ENCODE data around the gene CBFA2T3. TPM values are rescaled to one million over a fixed set of nuclear protein-coding genes. Genes with fewer than 3 reads are reported as not detected.

The CBFA2T3 gene
- total RNA-seq, 1 donor from 2014 or later, result 11.5 TPM

- peak; percentile 79 for DNase-seq
Measured at GRCh38 chr16:88888461-88889387, 88.3 kb downstream of the CBFA2T3 start.

GRCh38 chr16:88888057-88888456 lies 89.0 kb downstream of the CBFA2T3 start:
- ATAC-seq, result no peak
- no peak for DNase-seq
- intact Hi-C loops (cut with micrococcal nuclease), result no loop called here

More at GRCh38 chr16:88888461-88889387, 88.3 kb downstream of the CBFA2T3 start:
- intact Hi-C loops (cut with micrococcal nuclease), result no loop called here
- peak; percentile 28 for ATAC-seq

GRCh38 chr16:88886845-88887521 lies 90.0 kb downstream of the CBFA2T3 start:
- intact Hi-C loops (cut with micrococcal nuclease), result no loop called here
- DNase-seq, result peak; percentile 94
- peak; percentile 88 for ATAC-seq

GRCh38 chr16:88886420-88886844 lies 90.6 kb downstream of the CBFA2T3 start:
- ATAC-seq (peak; percentile 6), DNase-seq (no peak)
- intact Hi-C loops (cut with micrococcal nuclease), result no loop called here

DNA sequence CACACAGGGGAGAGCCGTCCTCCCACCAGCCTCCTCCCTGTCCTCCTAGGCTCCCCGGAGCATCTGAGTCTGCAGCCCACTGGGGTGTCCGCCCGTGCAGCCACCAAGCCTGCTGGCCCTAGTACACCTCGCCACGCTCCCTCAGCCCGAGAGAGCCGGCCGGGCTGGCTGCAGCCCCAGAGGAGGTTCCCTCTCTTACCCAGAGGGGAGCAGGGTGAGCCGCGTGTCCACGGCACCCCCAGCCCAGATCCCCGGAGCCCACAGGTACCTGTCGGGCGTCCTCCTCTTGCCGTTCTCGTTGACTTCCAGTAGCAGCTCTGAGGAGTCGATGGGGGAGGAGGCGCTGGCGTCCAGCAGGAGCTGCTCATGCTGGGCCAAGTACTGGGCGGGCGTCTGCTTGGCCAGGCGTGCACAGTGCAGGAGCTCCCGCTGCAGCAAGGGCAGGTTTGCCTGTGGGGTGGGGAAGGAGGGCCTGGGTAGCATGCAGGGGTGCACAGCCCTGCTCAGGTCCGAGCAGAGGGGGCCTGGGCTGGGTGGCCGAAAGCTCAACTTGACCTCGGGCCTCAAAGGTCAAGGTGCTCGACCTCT lies 91.2 kb downstream of the CBFA2T3 start:
- intact Hi-C loops (cut with micrococcal nuclease), result no loop called here
- DNase-seq (no peak), ATAC-seq (no peak)

DNA sequence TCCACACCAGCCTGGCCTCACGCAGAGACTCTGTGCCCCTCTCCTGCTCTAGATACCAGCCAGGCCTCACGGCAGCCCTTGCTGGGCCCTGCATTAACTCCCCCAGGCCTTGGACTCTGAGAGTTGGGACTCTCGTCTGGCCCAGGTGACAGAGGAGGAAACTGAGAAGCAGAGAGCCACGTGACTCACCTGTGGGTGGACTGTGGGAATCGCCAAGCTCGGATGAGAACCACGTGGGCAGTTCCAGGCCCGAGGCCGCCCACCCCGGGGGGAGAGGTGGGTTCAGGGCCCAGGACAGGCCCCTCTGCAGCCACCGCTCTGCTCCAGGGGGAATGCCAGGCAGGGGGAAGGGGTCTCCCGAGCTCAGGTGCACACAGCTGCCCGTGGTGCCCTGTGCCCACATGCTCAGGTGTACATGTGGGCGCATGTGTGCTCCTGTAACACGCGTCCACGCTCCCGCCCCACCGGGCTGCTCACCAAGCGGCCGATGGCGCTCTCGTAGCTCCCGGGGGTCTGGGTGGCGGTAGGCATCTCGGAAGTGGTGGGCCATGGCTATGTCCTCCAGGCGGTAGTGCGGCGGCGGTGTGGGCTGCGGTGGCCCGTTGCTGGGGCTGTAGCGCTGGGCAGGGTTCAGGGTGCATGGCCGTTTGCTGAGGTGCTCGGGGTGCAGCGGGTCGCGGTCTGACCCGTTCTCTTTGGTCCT lies 92.3 kb downstream of the CBFA2T3 start:
- no peak for ATAC-seq
- no peak for DNase-seq
- intact Hi-C loops (cut with micrococcal nuclease), result no loop called here

DNA sequence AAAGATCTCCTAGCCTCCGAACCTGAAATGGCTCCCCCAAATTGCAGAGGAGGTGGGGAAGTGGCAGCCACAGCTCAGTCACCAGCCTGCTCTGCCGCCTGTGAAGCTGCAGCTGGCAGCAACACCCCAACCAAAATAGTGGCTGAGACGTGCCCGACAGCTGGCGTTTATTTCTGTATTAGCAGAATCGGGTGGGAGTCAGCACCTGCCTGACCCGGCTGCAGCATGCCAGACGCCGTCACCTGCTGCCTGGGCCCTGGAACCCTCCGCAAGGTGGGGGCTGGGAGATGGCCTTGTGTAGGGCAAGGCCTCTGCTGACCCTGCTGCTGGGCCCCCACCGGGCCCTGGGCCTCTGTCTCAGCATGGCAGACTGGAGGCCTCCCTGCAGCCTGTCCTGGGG lies 93.1 kb downstream of the CBFA2T3 start:
- DNase-seq, result no peak
- intact Hi-C loops (cut with micrococcal nuclease), result no loop called here
- no peak for ATAC-seq

DNA sequence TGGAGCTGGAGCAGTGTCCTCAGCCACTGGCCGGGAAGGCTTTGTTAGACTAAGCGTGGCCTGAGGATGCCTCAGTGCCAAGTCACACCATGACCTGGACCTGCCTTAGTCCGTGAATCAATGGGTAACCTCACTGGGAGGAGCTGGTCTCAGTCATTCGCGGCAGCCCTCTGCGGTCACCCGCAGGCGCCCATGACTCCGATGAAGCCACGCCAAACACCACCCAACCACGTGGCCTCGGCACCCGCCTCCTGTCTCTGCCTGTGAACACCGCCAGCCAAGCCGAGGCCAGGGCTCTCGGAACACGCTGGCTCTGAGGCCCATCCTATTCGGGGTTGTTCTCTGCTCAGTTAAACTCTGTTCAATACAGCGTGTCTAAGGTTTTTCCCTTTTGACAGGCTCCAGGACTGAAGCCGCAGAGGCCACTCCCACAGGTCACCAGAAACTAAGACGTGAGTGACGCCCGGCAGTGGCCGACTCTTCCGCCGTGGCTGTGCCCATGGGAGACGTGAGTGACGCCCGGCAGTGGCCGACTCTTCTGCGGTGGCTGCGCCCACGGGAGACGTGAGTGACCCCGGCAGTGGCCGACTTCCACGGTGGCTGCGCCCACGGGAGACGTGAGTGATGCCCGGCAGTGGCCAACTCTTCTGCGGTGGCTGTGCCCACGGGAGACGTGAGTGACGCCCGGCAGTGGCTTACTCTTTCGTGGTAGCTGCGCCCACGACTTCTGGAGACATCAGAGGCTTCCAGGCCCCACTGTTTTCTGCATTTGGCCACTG lies 93.7 kb downstream of the CBFA2T3 start:
- DNase-seq, result no peak
- intact Hi-C loops (cut with micrococcal nuclease), result no loop called here
- no peak for ATAC-seq

- DNase-seq (no peak), ATAC-seq (no peak)
- intact Hi-C loops (cut with micrococcal nuclease), result no loop called here
Measured at GRCh38 chr16:88882358-88883030, 94.5 kb downstream of the CBFA2T3 start.

GRCh38 chr16:88881675-88882357 lies 95.2 kb downstream of the CBFA2T3 start:
- no peak for DNase-seq
- ATAC-seq, result no peak
- intact Hi-C loops (cut with micrococcal nuclease), result no loop called here

DNA sequence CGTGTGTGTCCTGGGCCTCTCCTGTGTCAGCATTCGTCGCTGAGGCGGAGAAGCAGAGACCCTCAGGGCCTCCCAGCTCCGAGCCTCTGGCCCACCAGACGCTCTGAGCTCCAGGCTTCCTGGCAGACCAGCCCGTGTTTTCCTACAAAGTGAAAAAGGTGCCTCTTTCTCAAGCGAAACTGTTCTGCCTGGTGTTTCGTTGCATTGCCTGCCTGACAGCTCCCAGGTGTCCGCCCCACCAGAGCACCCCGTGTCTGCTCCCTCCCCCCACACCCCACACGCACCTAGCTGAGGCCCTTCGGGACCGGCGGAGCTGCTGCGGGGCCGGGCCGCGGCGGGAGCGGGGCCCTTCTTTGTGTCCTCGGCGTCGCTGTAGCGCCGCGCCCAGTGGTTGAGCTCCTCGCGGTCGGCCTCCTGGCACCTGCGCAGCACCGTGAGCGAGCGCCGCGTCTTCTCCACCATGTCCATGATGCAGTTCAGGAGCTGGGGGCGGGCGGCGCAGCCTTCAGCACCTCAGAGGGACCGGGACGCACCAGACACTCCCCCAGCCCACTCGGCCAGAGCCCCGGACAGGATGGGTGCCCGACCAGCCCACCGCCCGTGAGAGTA lies 95.9 kb downstream of the CBFA2T3 start:
- no peak for DNase-seq
- intact Hi-C loops (cut with micrococcal nuclease), result no loop called here

DNA sequence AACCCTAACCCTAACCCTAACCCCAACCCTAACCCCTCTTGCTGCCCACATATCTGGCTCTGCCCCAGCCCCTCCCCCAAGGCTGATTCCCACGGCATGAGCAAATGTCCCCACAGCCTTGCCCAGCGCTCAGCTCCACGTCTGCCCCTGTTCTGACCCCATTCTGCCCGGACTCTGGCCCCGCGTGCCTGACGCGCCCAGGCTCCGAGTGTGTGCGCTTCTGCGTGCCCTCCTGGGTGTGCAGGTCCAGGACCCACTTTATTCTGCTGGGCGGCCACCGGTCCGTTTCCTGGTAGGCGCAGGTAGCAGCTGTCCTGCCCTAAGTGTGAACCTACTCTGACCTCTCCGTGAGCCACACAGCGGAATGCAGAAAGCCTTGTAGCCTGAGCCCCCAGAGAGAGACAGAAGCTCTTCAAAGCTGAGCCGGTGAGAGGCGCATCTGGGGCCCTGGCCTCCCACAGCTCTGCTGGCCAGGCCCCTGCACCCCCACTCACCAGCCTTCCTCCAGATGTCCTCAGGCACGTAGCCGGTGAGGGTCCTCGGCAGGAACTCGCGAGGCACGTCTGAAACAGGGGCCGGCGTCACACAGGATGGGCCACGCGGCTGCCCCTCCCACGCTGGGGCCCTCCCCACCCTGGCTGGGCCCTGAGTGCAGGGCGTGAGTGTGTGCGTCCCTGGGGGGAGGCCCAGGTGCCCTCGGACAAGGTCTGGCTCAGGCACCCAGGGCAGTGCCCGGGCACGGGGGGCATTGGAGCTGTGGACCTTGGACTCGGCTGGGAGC lies 96.6 kb downstream of the CBFA2T3 start:
- no peak for DNase-seq
- ATAC-seq, result no peak
- intact Hi-C loops (cut with micrococcal nuclease), result no loop called here

More for the DNA sequence above, 95.9 kb downstream of the CBFA2T3 start:
- peak; percentile 24 for ATAC-seq

GRCh38 chr16:88879788-88880055 lies 97.3 kb downstream of the CBFA2T3 start:
- no peak for ATAC-seq
- DNase-seq, result no peak
- intact Hi-C loops (cut with micrococcal nuclease), result no loop called here

DNA sequence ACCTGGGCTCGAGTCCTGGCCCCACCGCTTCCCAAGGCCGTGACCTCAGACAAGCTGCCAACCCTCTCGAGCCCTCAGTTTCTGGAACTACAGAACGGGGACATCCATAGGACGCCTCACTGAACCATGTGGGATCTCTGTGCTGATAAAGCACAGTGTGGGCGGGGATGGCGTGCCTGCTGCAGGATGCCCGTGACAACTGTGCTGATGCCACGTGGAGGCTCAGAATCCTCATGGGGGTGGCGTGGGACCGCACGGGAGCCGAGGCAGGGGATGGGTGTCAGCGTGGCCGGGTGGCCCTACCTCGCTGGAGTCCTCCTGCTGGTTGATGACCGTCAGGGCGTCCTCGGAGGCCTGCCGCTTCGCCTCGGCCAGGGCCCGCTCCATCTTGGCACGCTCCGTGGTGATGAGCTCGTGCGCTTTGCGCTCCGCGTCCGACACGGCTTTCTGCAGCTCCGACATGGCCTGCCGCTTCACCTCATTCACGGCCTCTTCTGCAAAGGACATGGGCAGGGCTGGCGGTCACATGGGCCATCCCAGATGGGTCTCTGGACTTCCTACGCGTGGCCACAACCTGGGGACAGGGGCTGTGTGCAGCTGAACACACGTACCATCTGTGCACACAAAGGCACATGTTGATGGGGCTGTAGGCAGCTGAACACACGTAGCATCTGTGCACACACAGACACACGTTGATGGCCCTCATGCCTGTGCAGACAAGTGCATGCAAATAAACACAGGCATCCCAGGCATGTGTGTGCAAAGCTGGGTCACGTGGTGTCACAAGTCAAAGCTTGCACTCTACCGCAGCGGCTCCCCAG lies 97.8 kb downstream of the CBFA2T3 start:
- intact Hi-C loops (cut with micrococcal nuclease), result no loop called here
- ATAC-seq, result no peak
- DNase-seq, result no peak

DNA sequence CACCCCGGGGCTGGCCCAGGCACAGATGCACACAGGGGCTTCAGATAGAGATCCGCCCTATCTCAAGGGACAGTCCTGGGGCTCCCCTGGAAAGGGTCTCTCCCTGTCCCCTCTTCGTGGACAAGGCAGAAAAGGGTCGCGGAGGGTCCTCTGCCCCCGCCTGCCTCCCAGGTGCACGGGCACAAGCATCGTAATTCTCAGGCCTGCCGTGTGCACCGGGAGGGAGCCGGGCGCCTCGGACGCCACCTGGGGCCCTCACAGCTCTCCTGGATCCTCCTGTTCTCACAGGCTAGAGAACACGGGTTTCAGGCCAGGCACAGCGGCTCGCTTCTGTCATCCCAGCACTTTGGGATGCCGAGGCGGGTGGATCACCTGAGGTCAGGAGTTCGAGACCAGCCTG lies 98.7 kb downstream of the CBFA2T3 start:
- intact Hi-C loops (cut with micrococcal nuclease), result no loop called here
- DNase-seq (no peak), ATAC-seq (no peak)
